Measurements from ENCODE around the gene KATNA1.

The KATNA1 gene

DNA sequence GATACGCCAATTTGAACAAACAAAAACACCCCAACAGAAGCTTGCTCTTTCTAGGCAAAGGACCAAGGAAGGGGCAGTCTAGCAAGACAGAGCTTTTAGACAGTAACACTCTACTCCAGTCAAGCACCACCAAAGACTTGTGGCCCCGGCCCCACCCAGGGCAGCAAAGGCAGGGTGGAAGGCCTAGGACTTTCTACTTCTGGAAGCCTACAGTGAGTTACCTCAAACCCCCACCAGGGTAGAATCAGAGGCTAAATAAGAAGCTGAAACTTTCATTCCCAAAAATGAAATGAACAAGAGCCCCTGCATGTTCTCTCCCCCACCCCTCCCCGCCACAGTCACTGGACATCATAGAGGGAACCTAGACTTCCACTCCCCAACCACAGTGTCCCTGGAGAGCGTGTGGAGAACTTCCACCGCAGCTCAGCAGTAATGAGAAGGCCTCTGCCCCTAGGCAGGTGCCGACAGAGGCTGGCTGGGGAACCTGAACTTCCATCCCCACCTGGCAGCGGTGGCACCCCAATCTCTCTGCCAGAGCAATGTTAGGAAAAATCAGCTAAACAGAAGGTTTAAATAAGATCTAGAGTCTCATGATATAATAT is 40.0 kb downstream of the KATNA1 start:
- DNase-seq = no peak

DNA sequence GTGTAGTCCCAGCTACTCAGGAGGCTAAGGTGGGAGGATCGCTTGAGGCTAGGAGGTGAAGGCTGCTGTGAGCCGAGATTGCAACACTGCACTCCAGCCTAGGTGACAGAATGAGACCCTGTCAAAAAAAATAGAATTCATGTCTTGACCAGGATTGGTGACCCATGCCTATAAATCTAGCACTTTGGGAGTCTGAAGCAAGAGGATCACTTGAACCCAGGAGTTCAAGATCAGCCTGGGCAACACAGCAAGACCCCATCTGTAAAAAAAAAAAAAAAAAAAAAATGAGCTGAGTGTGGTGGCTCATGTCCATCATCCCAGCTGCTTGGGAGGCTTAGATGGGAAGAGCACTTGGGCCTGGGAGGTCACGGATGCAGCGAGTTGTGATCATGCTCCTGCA is 48.0 kb downstream of the KATNA1 start:
- DNase-seq = no peak

DNA sequence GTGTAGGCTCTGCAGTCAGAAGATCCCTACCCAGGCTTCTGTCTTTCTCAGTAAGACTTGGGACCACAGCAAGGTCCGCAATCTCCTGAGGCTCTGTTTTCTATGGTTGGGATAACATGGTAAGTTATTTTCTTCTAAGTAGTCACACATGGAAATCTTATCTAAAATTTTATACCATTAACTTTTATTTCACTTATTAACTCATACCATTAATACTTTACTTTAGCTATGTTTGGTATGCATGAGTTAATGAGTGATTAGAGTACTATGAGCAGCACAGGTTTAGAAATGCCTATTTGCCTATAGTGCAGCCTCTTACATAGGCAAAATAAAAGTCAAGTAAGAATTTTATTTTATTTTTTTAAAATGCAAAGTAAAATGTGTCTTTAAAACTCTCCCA is 55.1 kb downstream of the KATNA1 start:
- DNase-seq = no peak

DNA sequence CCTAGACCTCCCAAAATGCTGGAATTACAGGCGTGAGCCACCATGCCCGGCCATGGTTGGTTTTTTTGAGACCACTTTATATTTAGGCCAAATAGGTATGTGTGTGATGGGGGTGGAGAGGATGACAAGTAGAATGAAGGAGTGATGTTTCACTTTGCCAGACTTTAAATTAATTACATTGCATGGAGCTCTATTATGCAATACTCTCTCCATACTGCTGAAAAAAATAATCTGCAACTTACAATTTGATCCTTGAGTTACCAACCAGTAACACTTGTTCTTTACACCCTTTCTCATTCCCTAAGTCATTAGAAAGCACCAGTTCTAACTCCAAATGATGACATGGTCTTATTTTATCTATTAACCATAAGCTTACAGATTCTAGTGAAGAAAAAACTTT is 55.5 kb downstream of the KATNA1 start:
- no peak for DNase-seq

DNA sequence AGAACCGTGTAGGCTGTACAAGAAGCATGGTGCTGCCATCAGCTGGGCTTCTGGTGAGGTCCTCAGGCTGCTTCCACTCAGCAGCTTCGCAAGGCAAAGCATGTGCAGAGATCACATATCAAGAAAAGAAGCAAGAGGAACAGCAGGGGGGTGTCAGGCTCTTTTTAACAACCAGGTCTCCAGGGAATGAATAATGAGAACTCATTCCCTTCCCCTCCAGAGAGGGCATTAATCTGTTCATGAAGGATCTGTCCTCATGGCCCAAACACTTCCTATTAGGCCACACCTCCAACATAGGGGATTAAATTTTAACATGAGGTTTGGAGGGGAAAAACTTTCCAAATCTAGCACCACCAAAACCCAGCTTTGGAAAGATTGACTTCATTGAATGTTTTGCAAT is 62.4 kb downstream of the KATNA1 start:
- no peak for DNase-seq

DNA sequence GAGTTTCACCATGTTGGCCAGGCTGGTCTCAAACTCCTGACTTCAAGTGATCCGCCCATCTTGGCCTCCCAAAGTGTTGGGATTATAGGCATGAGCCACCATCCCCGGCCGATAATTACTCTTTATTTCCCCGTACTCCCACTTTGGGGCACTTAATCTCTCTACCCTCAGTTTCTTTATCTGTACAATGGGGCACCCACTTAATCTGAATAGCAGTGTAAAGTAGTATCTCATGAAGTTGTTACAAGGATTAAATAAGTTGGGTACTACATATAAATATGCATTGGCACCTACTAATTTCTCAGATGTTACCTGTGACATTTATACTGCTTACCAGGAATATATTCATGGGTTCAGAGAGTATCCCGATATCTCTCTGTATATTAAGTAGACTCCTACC is 67.2 kb downstream of the KATNA1 start:
- DNase-seq = no peak

DNA sequence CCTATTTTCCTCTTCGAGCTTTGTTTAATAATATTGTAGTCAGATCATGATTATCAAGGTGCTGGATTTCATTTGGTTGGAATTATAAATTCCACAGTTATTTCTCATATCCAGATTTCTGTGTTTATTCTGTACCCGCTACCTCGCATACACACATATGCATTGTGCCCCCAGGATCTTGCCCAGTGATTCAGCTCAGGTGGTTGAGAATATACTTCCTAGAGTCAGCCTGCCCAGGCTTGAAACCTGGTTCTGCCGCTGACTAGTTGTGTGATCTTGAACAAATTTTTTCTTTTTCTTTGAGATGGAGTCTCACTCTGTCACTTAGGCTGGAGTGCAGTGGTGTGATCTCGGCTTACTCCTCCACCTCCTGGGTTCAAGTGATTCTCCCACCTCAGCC is 67.6 kb downstream of the KATNA1 start:
- DNase-seq = no peak

DNA sequence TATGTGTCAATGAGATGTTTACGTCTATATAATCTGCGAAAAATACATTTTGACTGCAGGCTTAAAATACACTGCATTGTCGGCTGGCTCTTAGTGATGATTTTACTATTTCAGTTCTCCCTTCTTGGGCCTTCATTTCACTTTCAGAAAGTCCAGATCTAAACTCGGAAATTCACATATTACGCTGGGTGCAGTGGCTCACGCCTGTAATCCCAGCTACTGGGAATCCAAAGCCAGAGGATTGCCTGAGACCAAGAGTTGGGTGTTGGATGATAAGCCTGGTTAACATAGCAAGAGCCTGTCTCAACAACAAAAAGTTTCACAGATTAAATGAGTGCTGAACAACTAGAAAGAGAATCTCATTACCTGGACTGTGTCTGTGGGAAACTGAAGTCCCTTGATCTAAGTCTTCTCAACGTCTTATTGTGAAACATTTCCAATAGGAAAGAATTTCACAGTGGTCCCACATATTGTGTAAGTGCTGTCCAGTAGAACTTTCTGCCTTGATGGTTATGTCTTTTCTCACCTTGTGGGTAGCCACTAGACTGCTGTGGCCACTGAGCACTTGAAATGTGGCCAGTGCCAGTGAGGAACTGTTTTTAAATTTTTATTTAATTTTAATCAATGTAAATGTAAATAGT is 80.4 kb downstream of the KATNA1 start:
- DNase-seq = no peak

DNA sequence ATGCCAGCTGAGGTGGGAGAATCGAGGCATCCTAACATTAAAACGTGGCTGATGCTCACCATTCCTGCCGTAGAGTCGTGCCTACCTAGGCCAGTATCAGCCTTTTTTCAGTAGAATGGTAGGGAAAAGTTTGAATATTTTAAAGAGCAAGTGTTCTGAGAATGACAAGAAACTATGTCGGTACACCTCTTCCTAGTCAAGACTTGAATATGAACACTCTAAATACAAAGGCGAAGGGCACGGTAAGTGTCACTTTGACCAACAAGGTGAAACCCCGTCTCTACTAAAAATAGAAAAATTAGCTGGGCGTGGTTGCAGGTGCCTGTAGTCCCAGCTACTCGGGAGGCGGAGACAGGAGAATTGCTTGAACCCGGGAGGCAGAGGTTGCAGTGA is 81.3 kb downstream of the KATNA1 start:
- no peak for DNase-seq

DNA sequence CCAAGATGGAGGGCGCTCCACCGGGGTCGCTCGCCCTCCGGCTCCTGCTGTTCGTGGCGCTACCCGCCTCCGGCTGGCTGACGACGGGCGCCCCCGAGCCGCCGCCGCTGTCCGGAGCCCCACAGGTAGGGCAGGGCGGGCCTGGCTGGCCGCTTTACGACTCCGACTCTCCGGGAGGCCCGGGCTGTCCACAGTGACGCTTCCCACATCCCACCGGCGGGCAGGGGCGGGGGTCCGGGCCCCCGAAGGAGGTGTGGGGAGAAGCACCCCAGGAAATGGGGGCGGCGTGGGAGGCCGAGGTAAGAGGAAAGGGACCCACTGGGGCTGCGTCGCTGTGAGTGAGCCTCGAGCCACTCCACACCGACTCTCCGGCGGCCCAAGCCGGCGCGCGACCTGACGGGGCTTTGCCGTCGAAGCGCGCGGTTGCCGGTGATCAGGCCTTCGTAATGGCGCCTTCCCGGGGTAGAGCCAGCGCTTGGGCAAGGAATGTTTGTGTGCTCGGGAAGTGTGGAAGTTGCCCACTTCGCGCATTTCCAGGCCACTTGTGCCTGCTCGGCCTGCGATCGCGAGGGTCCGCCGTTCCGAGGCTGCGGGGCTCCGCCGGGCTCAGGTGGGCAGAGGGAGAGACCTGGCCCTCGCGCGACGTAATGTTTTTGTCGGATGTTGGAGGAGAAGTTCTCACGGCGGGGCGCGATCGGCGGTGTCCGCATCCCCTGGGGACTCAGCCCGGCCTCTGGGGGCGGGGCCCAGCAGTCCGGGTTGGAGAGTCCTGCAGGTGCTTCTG is 81.9 kb downstream of the KATNA1 start:
- peak in 1 of 2 donors; percentile 34 for DNase-seq

DNA sequence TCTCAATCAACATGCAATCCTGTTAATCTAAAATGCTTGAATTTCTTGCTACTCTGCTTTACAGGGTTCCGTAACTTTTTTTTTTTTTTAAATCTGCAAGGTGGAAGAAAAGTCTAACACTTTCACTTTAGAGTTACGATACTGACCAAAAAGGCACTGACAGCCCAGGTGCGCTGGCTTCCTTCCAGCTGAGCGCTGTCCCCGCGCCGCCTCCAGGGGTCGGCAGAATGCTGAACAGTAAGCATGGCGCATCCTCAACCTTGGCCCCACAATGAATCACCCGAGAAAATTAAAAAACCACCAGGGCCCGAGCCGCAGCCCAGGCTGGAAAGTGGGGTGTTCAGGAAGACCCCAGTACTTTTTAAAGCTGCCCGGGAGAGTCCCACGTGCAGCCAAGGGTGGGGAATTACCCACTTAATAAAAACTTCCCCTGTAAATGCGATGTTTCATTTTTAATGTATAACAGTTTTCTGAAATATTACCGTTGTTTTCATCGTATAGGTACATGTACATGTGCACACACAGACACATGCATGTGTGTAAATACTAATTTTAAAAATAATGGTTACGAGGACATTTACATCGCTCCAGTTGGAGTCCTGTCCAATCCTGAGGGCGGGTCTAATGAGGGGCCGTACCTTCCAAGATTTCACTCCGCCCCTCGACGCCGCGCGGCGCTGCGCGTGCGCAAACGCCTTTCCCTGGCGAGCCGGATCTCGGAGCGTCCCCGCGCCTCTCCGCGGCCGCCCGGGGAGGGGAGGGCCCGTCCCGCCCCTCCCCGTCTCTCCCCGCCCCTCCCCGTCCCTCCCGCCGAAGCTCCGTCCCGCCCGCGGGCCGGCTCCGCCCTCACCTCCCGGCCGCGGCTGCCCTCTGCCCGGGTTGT is 82.7 kb downstream of the KATNA1 start, which contains the start of gene GINM1:
GINM1 (plus strand) TSS at position 849 of the 883 bp plus-strand sequence. CDS start 40 bp downstream, outside the sequence.
- DNase-seq = peak; percentile 97 to 98

DNA sequence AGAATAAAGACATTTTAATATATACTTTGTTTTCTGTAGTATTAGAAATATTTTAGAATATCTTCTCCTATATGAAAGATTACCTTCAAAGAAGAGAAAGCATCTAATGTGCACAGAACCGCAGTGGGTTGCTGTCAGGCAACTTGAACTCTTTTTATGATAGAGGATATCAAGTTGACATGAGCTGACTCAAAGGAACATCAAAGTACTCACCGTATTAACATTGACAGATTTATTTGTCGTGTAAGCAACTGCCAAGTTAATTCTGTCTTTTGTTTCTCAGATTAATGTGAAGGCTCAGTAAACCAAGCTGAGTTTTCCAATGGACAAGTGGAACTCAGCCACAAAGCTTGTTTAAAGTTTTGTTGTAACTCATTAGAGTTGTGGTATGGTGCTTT is 84.6 kb downstream of the KATNA1 start:
- no peak for DNase-seq

DNA sequence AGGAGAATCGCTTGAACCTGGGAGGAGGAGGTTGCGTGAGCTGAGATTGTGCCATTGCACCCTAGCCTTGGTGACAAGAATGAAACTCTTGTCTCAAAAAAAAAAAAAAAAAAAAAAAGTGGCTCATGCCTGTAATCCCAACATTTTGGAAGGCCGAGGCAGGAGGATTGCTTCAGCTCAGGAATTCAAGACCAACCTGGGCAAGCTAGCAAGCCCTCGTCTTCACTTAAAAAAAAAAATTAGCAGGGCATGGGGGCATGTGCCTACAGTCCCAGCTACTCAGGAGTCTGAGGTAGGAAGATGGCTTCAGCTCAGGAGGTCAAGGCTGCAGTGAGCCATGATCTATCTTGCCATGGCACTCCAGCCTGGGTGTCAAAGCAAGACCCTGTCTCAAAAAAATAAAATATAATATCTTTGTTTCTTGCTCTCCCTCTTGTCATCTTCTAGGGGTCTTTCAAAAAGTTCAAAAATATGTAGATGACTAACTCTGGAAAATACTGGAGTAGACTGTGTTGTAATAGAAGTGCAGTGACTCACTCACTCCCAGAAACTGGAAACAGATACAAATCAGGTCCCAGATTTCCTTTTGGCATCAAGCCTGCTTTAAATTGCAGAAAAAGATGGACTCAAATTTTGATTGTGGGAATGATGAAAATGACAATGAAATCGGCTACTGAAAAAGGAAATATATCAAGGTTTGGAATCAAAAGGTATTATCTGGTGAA is 85.1 kb downstream of the KATNA1 start:
- DNase-seq = no peak

DNA sequence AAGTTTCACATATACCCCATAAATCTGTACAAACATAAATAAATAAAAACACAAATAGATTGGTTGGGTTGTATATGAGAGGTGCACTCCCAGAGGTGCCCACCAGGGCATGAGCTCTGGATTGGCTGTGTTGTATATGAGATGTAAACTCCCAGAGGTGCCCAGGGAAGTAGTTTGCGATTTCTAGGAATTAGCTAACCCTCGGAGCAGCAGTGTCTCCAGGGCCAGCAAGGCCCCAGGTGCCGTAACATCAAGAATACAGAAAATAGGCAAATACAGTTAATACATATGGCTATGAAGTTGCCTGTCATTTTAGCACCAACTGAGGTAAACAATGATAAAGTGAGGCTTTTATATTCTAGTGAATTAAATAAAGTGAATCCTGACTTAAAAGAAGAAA is 87.8 kb downstream of the KATNA1 start:
- peak; percentile 14 to 18 for DNase-seq

DNA sequence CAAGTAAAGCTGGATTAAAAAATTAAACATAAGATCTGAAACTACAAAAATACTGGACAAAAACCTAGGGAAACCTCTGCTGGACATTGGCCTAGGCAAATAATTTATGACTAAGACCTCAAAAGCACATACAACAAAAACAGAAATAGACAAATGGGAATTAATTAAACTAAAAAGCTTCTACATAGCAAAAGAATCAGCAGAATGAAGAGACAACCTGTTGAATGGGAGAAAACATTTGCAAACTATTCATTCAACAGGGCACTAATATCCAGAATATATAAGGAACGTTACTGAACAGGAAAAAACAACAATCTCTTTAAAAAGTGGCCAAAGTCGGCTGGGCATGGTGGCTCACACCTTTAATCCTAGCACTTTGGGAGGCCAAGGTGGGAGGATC is 89.1 kb downstream of the KATNA1 start:
- DNase-seq = no peak

DNA sequence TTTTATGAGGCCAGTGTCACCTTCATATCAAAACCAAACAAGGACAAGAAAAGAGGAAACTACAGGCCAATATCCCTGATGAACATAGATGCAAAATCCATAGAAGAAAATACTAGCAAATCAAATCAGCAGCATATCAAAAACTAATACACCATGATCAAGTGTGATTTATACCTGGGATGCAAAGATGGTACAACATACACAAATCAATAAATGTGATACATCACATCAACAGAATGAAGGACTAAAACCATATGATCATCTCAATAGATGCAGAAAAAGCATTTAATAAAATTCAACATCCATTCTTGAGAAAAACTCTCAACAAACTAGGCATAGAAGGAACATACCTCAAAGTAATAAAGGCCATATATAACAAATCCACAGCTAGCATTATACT is 90.5 kb downstream of the KATNA1 start:
- no peak for DNase-seq

DNA sequence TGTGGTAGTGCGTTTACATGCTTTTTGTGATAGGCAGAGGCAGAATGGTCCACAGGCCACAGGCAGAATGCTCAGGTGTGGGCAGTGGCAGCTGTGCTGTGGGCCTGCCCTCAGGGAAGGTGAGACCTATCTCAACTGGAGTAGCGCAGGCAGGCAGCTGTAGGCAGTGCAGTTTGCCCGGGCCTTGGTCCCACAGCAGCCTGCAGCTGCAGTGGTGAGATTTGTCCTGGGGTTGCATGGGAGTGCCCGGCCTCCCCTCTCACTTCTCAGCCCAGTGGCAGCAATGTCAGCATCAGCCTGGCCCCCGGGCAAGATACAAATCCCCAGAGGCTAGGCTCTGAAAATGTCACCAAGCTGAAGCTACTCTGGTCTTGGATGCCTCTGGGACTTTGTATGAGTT is 96.6 kb downstream of the KATNA1 start:
- no peak for DNase-seq

DNA sequence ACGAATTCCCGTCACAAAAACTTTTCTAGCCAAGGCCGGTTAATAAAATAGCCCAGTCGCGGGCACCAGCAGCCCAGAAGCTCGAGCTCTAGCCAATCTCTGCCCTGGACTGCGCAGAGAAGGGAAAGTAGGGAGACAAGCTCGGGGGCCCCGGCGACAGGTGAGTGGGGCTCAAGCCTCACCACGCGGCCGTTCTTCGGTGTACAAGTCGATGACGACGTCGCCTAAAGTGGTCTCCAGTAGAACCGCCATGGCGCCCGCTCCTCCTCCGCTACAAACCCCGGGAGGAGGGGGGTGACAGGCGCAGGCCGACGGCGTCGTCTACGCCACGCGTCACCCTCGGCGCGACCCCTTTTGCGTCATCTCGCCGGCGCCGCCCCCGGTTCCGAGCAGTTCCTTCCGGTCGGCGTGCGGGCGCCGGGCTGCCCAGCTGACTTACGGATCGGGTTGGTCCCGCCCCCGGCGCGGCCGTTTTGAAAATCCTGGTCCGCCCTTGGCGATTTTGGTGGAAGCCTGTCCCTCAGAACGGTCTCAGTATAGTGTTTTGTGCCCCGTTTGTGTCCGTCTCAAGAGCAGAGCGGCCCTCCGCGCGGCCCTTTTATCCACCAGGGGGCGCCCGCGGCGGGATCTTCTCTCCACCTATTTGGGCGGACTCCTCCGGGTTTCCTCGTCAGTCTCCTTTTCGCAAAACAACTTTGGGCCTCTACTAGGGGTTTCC is 102.6 kb downstream of the KATNA1 start, which contains the start of gene PPIL4:
PPIL4 (minus strand) TSS at position 290 of the 718 bp plus-strand sequence; CDS start at position 252, 38 bp downstream.
- peak; percentile 97 for DNase-seq

DNA sequence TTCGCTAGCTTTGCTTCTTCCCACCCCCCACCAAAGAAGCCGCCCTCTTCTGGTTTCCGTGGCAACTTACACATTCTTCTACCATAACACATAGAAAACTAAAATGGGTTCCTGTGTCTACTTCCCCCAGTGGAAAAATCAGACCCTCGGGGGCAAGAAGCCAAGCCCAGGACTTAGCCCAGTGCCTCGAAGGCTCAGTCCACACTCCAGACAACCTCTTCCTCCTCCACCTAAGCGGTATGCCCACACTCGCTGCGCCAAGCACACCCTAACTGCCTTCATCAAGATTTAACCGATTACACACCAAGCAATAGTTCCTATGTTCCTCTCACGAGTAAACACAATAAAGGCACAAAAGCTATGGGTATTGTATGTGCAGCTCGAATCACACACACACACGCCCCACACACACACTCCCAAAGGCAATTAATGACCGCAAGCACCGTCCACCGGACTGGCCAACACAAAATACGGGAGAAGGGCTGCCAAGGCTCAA is 103.2 kb downstream of the KATNA1 start:
- DNase-seq = peak; percentile 58 to 62
